HS-27A (cell line): ENCODE measurements around the gene EFCAB7.

Experiments
- DNase-seq: peaks from one replicate; pipeline ENCODE4 v3.0.0-alpha.2; 2012; ENCODE audit warnings: low read depth, missing footprints

EFCAB7 gene

GRCh38 chr1:63522891-63523728 lies at the start of gene EFCAB7, which contains the start of gene ITGB3BP:
EFCAB7 (plus strand) TSS chr1:63523525; CDS start chr1:63525573, 2,048 bp downstream.
ITGB3BP (minus strand) TSS chr1:63523225; CDS start chr1:63523133, 92 bp downstream.
- peak; percentile 92 for DNase-seq

GRCh38 chr1:63475761-63476160 lies 47.6 kb upstream of the EFCAB7 start:
- no peak for DNase-seq

- DNase-seq, result no peak
These were observed 43.3 kb upstream of the EFCAB7 start for GRCh38 chr1:63480057-63480456.

- no peak for DNase-seq
These were observed 36.7 kb upstream of the EFCAB7 start for GRCh38 chr1:63486629-63487028.

GRCh38 chr1:63487336-63488065 lies 35.8 kb upstream of the EFCAB7 start:
- DNase-seq, result no peak

- no peak for DNase-seq
These were observed 25.7 kb upstream of the EFCAB7 start for GRCh38 chr1:63497577-63497976.

- no peak for DNase-seq
These were observed 25.2 kb upstream of the EFCAB7 start for GRCh38 chr1:63498106-63498505.

GRCh38 chr1:63501256-63501655 lies 22.1 kb upstream of the EFCAB7 start:
- DNase-seq, result no peak

GRCh38 chr1:63506782-63507181 lies 16.5 kb upstream of the EFCAB7 start:
- no peak for DNase-seq

GRCh38 chr1:63509718-63510117 lies 13.6 kb upstream of the EFCAB7 start:
- DNase-seq, result no peak

GRCh38 chr1:63512584-63512983 lies 10.7 kb upstream of the EFCAB7 start:
- no peak for DNase-seq

GRCh38 chr1:63516629-63517028 lies 6.7 kb upstream of the EFCAB7 start:
- DNase-seq, result no peak

GRCh38 chr1:63523738-63524137 lies 413 bp downstream of the EFCAB7 start:
- DNase-seq, result no peak

GRCh38 chr1:63524201-63524600 lies 876 bp downstream of the EFCAB7 start:
- no peak for DNase-seq

GRCh38 chr1:63532727-63533126 lies 9.4 kb downstream of the EFCAB7 start:
- no peak for DNase-seq

GRCh38 chr1:63533931-63534330 lies 10.6 kb downstream of the EFCAB7 start:
- DNase-seq, result no peak

GRCh38 chr1:63534406-63534805 lies 11.1 kb downstream of the EFCAB7 start:
- DNase-seq, result no peak

- DNase-seq, result no peak
These were observed 13.7 kb downstream of the EFCAB7 start for GRCh38 chr1:63537006-63537405.

GRCh38 chr1:63537940-63538339 lies 14.6 kb downstream of the EFCAB7 start:
- no peak for DNase-seq

GRCh38 chr1:63545780-63546179 lies 22.5 kb downstream of the EFCAB7 start:
- DNase-seq, result no peak

- DNase-seq, result no peak
These were observed 24.4 kb downstream of the EFCAB7 start for GRCh38 chr1:63547621-63548294.

GRCh38 chr1:63548303-63548702 lies 25.0 kb downstream of the EFCAB7 start:
- DNase-seq, result no peak

GRCh38 chr1:63548877-63549276 lies 25.6 kb downstream of the EFCAB7 start:
- no peak for DNase-seq
